Small intestine (tissue), 7 donors: ENCODE data around the gene SUFU. TPM values are rescaled to one million over a fixed set of nuclear protein-coding genes. Genes with fewer than 3 reads are reported as not detected.

ENCODE experiments used
- DNase-seq, 2 donors: peaks; one replicate each; pipeline versions ENCODE4 v3.0.0 to v3.0.0-alpha.2; 2013
- FAIRE-seq: peaks from 2 replicates; lab custom pipeline; 2012; peaks lifted over from hg19 to GRCh38; lab: Jason Lieb, UNC
- H3K27ac ChIP-seq, 3 donors: one replicate each; pipeline ENCODE4 v1.5.1; 2013; ENCODE audit warnings: low read length in 2 of 3, mild to moderate bottlenecking in 2 of 3, control low read depth in 1 of 3, inconsistent platforms in 1 of 3, low read depth in 1 of 3, moderate library complexity in 1 of 3
- H3K27me3 ChIP-seq, 3 donors: one replicate each; pipeline ENCODE4 v1.6.1; 2013; ENCODE audit warnings: low read length in 3 of 3, inconsistent platforms in 1 of 3; ENCODE audit not compliant: control insufficient read depth in 3 of 3, insufficient read depth in 3 of 3
- H3K36me3 ChIP-seq, 3 donors: one replicate each; pipeline ENCODE4 v1.6.1; 2013; ENCODE audit warnings: low read length in 3 of 3, inconsistent platforms in 1 of 3, low read depth in 1 of 3, mild to moderate bottlenecking in 1 of 3, moderate library complexity in 1 of 3; ENCODE audit not compliant: control insufficient read depth in 3 of 3, insufficient read depth in 2 of 3
- H3K4me1 ChIP-seq, 3 donors: one replicate each; pipeline ENCODE4 v1.6.1; 2013; ENCODE audit warnings: low read length in 2 of 3, inconsistent platforms in 1 of 3, low read depth in 1 of 3, mild to moderate bottlenecking in 1 of 3, moderate library complexity in 1 of 3; ENCODE audit not compliant: control insufficient read depth in 3 of 3, insufficient read depth in 2 of 3
- H3K4me3 ChIP-seq, 3 donors: one replicate each; pipeline ENCODE4 v1.5.1; 2013; ENCODE audit warnings: low read length in 3 of 3, control low read depth in 1 of 3, inconsistent platforms in 1 of 3, low read depth in 1 of 3, mild to moderate bottlenecking in 1 of 3, moderate library complexity in 1 of 3
- H3K9me3 ChIP-seq, 2 donors: one replicate each; pipeline ENCODE4 v1.6.1; 2013; ENCODE audit warnings: low read depth in 1 of 2, low read length in 1 of 2; ENCODE audit not compliant: control insufficient read depth in 2 of 2, insufficient read depth in 1 of 2
- WGBS, 3 donors: extraction: QIAGEN DNeasy Blood & Tissue Kit; methylation state at CpG; one replicate each; pipeline ENCODE4 v1.1.7; 2013; 5-methylcytosine and 5-hydroxymethylcytosine counted together
- polyA plus RNA-seq, 4 donors: library from polyadenylated mRNA; stranded (reverse) in 3 of 4; unstranded in 1 of 4; fragments of 200-250 nt in 3 of 4; fragments of 120-200 nt in 1 of 4; gene quantifications; one replicate each; pipeline versions ENCODE4 v1.2.1 to v1.2.3, GENCODE V29; 2013
- donor health status: healthy with polysubstance abuse.
- donor health status: control.
- donor health status: control.
- donor health status: Bipolar disorder and iron deficiency.
- donor health status: healthy.

The SUFU gene
- polyA plus RNA-seq, 4 donors = 2.2 to 15.0 (median 4.0) TPM

DNA sequence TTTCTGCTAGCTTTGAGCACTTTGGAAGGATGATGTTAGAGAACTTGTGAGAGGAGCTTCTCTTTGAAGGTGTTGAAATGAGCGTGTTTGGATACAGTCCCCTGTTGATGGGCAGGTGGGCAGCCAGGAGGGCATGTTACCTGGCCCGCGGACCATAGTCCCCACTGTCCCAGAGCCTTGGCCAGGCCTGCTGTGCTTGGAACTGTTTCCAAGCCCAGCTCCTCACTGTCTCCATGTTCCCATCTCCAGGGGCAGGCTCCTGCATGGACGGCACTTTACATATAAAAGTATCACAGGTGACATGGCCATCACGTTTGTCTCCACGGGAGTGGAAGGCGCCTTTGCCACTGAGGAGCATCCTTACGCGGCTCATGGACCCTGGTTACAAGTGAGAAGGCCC, 113.3 kb downstream of the SUFU start:
- Histone ChIP-seq H3K9me3 (no peaks in the 10 kb centered on the region), H3K27ac (no peak overlapping the region), H3K36me3 (peaks cover 0 to 89% (median 3%) of the 10 kb centered on the region in 3 donors), H3K27me3 (no peaks in the 10 kb centered on the region), H3K4me3 (no peak overlapping the region), H3K4me1 (peaks cover 4 to 53% (median 14%) of the 10 kb centered on the region in 3 donors)
- DNase-seq (no peak), FAIRE-seq (no peak)
- WGBS, 3 donors = 91 to 97% (median 94%) methylated on average over 9 of the region's 9 CpGs

DNA sequence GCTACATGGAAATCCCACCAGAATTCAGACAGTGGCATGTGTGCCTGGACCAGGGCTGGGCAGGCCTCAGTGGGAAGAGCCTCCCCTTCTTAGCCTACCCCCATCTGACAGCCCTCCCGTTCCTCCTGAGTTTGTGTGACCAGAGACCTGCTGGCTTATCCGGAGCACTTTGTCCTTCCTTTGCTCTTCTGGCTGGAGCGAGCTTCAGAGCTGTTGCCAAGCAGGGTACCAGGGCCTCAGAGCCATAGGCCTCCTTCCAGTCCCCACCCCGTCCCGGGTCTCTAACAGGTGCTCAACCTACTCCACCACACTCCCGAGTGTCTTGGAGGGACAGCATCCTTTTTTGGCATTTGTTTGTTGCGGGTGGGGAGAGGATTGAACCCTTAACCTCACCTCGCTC, 114.0 kb downstream of the SUFU start:
- Histone ChIP-seq H3K36me3 (peaks cover 0 to 85% (median 3%) of the 10 kb centered on the region in 3 donors), H3K4me1 (peaks cover 4 to 47% (median 14%) of the 10 kb centered on the region in 3 donors), H3K9me3 (no peaks in the 10 kb centered on the region), H3K27ac (no peak overlapping the region), H3K4me3 (no peak overlapping the region), H3K27me3 (no peaks in the 10 kb centered on the region)
- 69 to 81% (median 74%) methylated on average over 8 of the region's 8 CpGs for WGBS, 3 donors
- FAIRE-seq = no peak
- DNase-seq = no peak

DNA sequence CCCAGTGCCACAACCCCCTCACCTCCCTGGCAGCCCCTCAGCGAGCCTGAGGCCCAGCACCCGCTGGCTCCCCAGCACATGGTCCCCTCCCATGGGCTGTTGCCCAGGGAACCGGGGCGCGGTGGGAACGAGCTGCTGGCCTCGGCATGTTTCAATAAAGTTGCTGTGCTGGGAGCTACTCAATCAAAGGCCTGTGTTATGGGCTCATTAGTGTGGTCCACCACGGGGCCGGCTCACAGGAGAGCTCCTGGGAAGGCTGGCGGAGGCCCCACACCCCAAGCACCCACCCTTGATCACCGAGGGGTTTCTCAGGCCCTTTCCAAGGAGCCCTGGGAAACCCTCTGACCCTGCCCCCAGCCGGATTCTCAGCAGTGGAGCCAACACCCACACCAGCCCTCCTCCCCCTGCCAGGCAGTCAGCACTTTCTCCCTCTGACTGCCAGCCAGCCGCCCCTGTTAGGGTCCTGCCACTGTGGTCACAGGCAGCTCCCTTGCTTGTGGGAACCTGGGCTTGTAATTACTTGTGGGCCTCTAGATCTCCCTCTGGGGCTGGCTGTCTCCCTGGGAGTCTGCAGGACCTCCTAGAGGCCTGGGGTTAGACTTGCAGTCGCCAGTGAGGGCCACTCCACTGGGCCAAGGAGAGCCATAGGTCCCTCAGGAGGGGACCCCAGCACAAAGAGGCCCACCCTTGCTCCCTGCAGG, 115.7 kb downstream of the SUFU start:
- Histone ChIP-seq H3K9me3 (no peaks in the 10 kb centered on the region), H3K4me3 (no peak overlapping the region), H3K4me1 (peaks cover 4 to 47% (median 14%) of the 10 kb centered on the region in 3 donors), H3K27ac (peak overlapping the region in 2 of 3 donors; percentile 46 to 74), H3K36me3 (peaks cover 0 to 79% (median 3%) of the 10 kb centered on the region in 3 donors), H3K27me3 (no peaks in the 10 kb centered on the region)
- DNase-seq = no peak
- 70 to 76% (median 72%) methylated on average over 13 to 14 of the region's 14 CpGs for WGBS, 3 donors
- no peak for FAIRE-seq

DNA sequence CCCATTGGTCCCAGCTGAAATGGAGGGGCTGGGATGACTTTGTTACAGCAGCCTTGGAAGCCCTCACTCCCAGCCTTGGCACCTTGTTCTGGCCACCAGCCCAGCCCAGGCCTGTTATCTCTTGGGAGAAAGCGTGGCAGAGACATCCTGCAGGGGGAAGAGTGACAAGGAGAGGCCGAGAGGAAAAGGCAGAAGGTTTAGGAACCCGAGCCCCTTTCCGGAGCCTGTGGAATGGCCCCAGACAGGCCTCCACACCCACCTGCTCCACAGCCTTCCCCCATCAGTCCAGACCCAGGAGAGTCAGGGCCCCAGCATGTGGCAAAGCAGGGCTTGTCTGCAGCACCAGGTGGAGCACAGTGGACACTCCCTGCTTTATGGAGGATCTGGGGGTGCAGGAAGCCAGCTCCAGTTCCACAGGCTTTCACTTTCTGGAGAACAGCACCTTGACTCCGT, 116.4 kb downstream of the SUFU start:
- 9 to 49% (median 42%) methylated on average over 5 of the region's 5 CpGs for WGBS, 3 donors
- Histone ChIP-seq H3K4me1 (peaks cover 4 to 47% (median 14%) of the 10 kb centered on the region in 3 donors), H3K27me3 (no peaks in the 10 kb centered on the region), H3K36me3 (peaks cover 0 to 81% (median 3%) of the 10 kb centered on the region in 3 donors), H3K27ac (peak overlapping the region in 2 of 3 donors; percentile 46 to 74), H3K4me3 (no peak overlapping the region), H3K9me3 (no peaks in the 10 kb centered on the region)
- FAIRE-seq = no peak
- peak; percentile 76 to 87 for DNase-seq

DNA sequence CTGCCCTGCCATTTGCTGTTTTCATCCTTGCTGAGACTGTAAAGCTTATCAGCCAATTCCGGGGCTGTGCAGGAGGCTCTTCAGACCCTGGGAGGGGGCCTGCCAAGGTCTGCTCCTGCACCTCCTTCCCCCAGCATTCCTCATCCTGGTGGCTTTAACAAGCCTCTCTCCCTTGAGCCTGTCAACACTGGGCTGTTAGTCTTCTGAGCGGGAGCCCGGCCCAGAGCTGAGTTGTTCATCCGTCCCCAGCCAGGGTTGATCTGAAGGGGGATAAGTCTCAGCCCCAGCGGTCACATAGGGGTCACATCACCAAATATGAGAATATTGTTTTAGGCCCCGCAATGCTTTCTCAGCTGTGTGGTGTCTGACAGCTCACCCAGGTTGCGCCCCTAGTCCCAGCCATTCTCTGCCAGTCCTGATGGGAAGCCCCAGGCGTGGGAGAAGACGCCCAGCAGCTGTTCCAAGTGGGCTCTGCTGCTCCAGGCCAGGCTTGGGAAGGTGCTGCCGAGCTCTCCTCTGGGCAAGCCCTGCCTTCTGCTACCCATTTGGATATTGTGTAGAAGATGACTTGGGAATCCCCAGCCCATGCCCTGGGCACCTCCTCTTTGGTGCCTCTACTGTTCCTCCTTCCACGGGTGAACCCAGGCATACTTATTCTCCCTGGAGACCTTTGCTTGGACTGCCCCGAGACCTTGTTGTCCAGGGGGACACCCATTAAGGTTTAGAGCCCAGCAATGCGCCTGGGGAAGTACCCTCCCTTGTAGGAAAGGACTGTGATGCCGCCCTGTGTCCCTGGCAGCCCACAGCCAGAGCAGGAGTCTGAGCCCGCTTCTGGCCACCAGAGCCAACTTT, 117.0 kb downstream of the SUFU start:
- H3K4me3 ChIP-seq = no peak overlapping the region
- H3K36me3 ChIP-seq = peaks cover 0 to 79% (median 3%) of the 10 kb centered on the region in 3 donors
- 59 to 80% (median 67%) methylated on average over 15 of the region's 15 CpGs for WGBS, 3 donors
- FAIRE-seq = no peak
- peaks cover 4 to 42% (median 14%) of the 10 kb centered on the region in 3 donors for H3K4me1 ChIP-seq
- no peaks in the 10 kb centered on the region for H3K9me3 ChIP-seq
- no peaks in the 10 kb centered on the region for H3K27me3 ChIP-seq
- H3K27ac ChIP-seq = peak overlapping the region in 2 of 3 donors; percentile 46 to 74
- DNase-seq = no peak

DNA sequence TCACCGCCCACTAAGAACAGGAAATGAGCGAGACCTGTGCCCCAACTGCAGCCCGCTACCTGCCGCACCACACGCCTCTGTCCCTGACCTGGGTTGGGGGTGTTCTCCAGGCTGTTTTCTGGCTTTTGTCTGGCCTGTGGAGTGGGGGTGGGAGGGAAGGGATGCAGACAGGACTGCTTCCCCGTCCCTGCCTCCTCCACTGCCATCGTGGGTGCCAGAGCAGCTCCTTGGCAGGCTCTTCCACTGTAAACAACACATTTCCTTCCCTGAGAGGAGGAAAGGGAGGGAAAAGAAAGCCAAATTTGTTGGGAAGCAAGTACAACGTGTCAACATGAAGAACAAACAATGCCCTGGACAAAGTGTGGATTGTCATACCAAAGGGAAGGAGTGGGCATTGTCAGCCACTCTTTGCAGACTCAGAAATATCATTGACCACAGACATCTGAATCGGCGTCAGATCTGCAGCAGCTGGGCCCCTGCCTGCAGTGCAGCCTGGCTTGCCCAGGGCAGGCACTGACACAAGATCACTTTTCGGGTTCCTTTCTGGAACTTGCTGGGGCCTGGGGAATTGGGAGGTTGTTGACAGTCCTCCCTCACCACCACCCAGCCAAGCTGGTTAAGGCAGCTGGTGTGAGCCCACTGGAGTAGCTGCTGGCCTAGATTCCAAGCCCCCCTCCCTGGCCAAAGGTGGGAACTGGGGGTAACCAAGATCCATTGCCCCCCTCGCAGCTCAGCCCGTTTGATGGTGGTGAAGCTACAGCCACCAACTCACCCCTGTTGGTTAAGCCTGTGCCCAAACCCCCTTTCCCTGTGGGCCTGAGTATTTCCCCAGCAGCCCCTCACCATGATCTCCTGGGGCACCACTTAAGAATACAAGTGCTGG, 117.9 kb downstream of the SUFU start:
- H3K4me3 ChIP-seq = no peak overlapping the region
- FAIRE-seq (no peak), DNase-seq (no peak)
- H3K9me3 ChIP-seq = no peaks in the 10 kb centered on the region
- peaks cover 0 to 76% (median 3%) of the 10 kb centered on the region in 3 donors for H3K36me3 ChIP-seq
- WGBS, 3 donors = 66 to 84% (median 83%) methylated on average over 13 of the region's 13 CpGs
- peak overlapping the region in 1 of 3 donors; percentile 46 for H3K27ac ChIP-seq
- peaks cover 4 to 34% (median 11%) of the 10 kb centered on the region in 3 donors for H3K4me1 ChIP-seq
- no peaks in the 10 kb centered on the region for H3K27me3 ChIP-seq

DNA sequence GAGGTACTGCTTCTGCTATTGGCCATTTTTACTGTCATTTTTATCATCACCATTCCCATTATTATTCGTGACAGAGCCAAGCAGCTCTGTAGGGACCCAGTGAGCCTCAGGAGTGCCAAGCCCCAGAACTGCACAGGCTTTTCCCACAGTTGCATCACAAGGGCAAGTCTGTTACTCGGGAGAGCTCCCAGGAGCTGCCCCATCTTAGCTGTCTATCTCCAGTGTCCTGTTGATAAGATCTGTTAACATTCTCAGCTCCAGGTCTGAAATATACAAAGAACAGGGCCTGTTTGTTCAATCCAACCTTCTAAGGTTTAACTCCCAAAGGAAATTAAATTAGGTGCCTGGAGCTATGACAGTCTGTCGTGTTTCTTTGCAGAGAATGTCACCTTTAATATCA, 120.3 kb downstream of the SUFU start:
- H3K36me3 ChIP-seq = peaks cover 0 to 72% (median 0%) of the 10 kb centered on the region in 3 donors
- 86 to 94% (median 91%) methylated on average over 3 of the region's 3 CpGs for WGBS, 3 donors

More for the DNA sequence above, 120.3 kb downstream of the SUFU start:
- DNase-seq = no peak
- Histone ChIP-seq H3K4me3 (no peak overlapping the region), H3K27me3 (no peaks in the 10 kb centered on the region), H3K4me1 (peaks cover 4 to 39% (median 16%) of the 10 kb centered on the region in 3 donors), H3K9me3 (no peaks in the 10 kb centered on the region), H3K27ac (no peak overlapping the region)
- no peak for FAIRE-seq
